Measurements from ENCODE around the gene IP6K1. TPM values are rescaled to one million over a fixed set of nuclear protein-coding genes. Genes with fewer than 3 reads are reported as not detected.

IP6K1 gene
- total RNA-seq, 1 donor from 2014 or later = 37.5 TPM

GRCh38 chr3:49791571-49791970 is 5.2 kb upstream of the IP6K1 start:
- Histone ChIP-seq H3K27ac (no peak overlapping the region), H3K4me1 (peaks cover 8% of the 10 kb centered on the region), H3K9me3 (no peaks in the 10 kb centered on the region), H3K36me3 (no peaks in the 10 kb centered on the region), H3K4me3 (no peak overlapping the region), H3K27me3 (ENCODE audit: low read depth) (no peaks in the 10 kb centered on the region)
- no peak for TF ChIP-seq CTCF (IDR thresholded peaks at IDR 0.05)
- ATAC-seq (no peak), DNase-seq (no peak)
- intact Hi-C loops (cut with DNase I) = no loop called here

GRCh38 chr3:49790626-49791411 is 4.5 kb upstream of the IP6K1 start:
- no peaks in the 10 kb centered on the region for H3K9me3 ChIP-seq
- H3K4me1 ChIP-seq = peaks cover 8% of the 10 kb centered on the region
- H3K36me3 ChIP-seq = no peaks in the 10 kb centered on the region
- no peaks in the 10 kb centered on the region for H3K27me3 ChIP-seq (ENCODE audit: low read depth)
- DNase-seq = no peak
- ATAC-seq = no peak
- H3K27ac ChIP-seq = no peak overlapping the region
- intact Hi-C loops (cut with DNase I) = no loop called here
- TF ChIP-seq CTCF (IDR thresholded peaks at IDR 0.05) = no peak
- no peak overlapping the region for H3K4me3 ChIP-seq

GRCh38 chr3:49788056-49788455 is 1.7 kb upstream of the IP6K1 start:
- Histone ChIP-seq H3K9me3 (no peaks in the 10 kb centered on the region), H3K36me3 (peaks cover 14% of the 10 kb centered on the region), H3K4me1 (peaks cover 33% of the 10 kb centered on the region), H3K27ac (no peak overlapping the region), H3K4me3 (no peak overlapping the region), H3K27me3 (ENCODE audit: low read depth) (no peaks in the 10 kb centered on the region)
- DNase-seq (no peak), ATAC-seq (no peak)
- no peak for TF ChIP-seq CTCF (IDR thresholded peaks at IDR 0.05)
- intact Hi-C loops (cut with DNase I) = no loop called here

GRCh38 chr3:49787536-49787935 is 1.2 kb upstream of the IP6K1 start:
- Histone ChIP-seq H3K27me3 (ENCODE audit: low read depth) (no peaks in the 10 kb centered on the region), H3K4me1 (peaks cover 34% of the 10 kb centered on the region), H3K9me3 (no peaks in the 10 kb centered on the region), H3K4me3 (no peak overlapping the region), H3K36me3 (peaks cover 15% of the 10 kb centered on the region), H3K27ac (peak overlapping the region; percentile 95)
- intact Hi-C loops (cut with DNase I) = no loop called here
- DNase-seq = no peak
- no peak for TF ChIP-seq CTCF (IDR thresholded peaks at IDR 0.05)
- ATAC-seq = no peak

- H3K9me3 ChIP-seq = no peaks in the 10 kb centered on the region
- peaks cover 19% of the 10 kb centered on the region for H3K36me3 ChIP-seq
- no peak for ATAC-seq
- intact Hi-C loops (cut with DNase I) = no loop called here
- H3K4me1 ChIP-seq = peaks cover 34% of the 10 kb centered on the region
- H3K27me3 ChIP-seq (ENCODE audit: low read depth) = no peaks in the 10 kb centered on the region
- peak overlapping the region; percentile 95 for H3K27ac ChIP-seq
- DNase-seq = no peak
- peak overlapping the region; percentile 99 for H3K4me3 ChIP-seq
- no peak for TF ChIP-seq CTCF (IDR thresholded peaks at IDR 0.05)
Observed at GRCh38 chr3:49787182-49787464, 781 bp upstream of the IP6K1 start.

Data from lower lobe of right lung (tissue), 2 donors.